GM18867 (cell line): ENCODE measurements around the gene C2orf92.
"Not testable (repeated sequence)": the region's sequence is repeated elsewhere in the genome, so short reads cannot be mapped to it uniquely, and the experiment has no call there.

ENCODE experiments used
- ATAC-seq: cut with Tn5 transposase; IDR thresholded peaks from one replicate; pipeline ENCODE4 v1.9.1; 2021; ENCODE audit warnings: mild to moderate bottlenecking, moderate library complexity; ENCODE audit not compliant: unreplicated experiment

Gene C2orf92

GRCh38 chr2:97688062-97688827, 18.7 kb downstream of the C2orf92 start:
- peak; percentile 72 for ATAC-seq

GRCh38 chr2:97691166-97691565, 21.7 kb downstream of the C2orf92 start:
- no peak for ATAC-seq

DNA sequence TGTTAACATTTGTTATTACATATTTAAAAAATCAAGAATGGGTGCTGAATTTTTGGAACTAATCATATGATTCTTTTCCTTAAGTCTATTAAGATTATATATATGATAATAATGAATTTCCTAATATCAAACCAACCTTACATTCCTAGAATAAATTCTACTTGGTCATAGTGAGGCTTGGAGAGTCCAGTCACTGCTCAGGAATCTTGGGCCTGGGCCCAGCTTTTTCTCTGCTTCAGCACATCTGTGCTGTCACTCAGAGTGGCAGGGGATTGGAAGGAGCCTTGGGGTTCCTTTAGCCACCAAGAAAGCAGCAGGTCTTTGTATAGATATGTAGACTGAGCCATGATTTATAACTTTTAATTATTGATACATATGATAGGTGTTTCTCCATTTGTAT, 24.0 kb downstream of the C2orf92 start:
- ATAC-seq: no peak

- no peak for ATAC-seq
Measured at GRCh38 chr2:97695744-97696143, 26.2 kb downstream of the C2orf92 start.

DNA sequence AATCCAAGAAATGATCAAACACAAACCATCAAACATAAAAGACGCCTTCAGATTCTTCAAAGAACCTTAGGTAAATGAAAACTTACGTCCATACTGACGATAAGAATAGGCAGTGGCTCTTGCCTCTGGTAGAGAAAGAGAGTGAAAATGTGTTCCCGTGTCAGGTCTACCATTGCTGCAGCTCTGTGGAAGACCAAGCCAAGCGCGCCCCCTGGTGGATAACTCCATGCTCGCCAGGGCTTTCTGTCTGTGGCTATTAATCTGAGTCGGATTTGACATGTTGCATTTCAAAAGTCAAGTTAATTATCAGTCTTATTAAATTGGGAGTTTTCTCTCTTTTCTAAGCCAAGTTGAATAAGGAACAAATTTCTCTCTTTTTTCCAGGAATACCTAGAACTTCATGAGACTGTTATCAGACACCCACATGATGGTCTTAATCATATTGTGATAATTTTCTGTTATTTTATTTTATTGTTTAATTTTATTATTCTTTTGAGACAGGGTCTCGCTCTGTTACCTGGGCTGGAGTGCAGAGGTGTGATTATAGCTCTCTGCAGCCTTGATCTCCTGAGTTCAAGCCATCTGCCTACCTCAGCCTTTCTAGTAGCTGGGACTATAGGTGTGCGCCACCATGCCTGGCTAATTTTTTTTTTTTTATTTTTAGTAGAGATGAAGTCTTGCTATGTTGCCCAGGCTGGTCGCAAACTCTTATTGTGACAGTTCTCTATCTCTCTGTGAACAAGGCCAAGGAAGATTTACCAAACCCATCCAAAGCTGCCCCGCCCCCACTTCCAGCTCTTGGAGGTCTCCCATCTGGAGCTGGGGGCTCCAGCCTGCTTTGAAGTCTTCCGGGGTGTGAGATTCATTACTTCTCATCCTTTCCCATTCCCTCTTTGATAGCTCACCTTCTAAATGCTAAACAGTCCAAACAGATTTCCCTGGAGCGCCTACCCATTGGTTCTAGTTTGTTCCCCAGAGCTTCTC, 28.0 kb downstream of the C2orf92 start:
- ATAC-seq: peak; percentile 70

DNA sequence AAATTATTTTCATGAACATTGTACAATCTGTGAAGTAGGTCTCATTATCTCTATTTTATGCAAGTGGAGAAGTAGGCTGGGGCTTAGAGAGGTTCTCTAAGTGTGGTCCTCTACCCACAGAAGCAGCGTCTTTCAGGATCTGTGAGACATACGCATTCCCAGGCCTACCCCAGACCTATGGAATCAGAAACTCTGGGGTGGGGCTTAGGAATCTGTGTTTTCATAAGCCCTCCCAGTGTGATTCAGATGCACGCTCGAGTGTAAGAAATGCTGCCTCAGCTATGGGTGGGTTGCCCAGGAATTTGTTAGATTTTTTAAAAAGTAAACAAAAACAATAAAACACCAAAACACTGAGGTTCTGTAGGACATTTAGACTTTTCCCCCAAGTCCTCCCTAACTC, 29.0 kb downstream of the C2orf92 start:
- ATAC-seq: no peak

GRCh38 chr2:97699765-97700444, 30.4 kb downstream of the C2orf92 start:
- peak; percentile 68 for ATAC-seq

- ATAC-seq: no peak
Measured at GRCh38 chr2:97701186-97701585, 31.7 kb downstream of the C2orf92 start.

- no peak for ATAC-seq
Measured at GRCh38 chr2:97701851-97702465, 32.4 kb downstream of the C2orf92 start.

DNA sequence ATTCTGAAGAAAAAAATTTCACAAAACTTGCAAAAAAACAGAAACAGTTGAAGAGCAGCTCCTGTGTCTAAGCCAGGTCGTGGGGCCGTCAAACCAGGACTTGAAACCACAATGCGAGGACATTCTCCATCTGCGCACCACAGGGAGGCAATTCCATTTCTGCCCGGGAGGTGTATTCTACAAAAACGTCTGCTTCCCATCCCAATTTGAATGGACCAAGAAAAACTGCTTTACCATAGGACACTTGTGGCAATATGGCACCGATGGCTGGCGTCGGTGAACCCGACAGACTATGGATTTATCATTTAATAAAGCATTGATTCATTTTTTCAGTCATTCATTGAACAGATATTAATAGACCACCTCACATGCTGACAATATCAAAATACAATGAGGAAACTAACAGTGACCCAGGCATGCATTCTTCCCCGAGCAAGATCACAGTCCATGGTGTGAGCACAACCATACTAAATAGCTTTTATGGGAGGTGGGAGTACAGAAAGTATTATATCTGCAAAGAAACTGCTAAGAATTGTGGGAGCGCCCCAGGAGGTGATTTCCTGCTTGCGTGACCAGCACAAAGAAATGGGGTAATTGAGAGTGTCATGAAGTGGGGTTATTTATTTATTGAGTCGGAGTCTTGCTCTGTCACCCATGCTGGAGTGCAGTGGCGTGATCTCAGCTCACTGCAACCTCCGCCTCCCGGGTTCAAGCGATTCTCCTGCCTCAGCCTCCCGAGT, 33.4 kb downstream of the C2orf92 start:
- no peak for ATAC-seq

DNA sequence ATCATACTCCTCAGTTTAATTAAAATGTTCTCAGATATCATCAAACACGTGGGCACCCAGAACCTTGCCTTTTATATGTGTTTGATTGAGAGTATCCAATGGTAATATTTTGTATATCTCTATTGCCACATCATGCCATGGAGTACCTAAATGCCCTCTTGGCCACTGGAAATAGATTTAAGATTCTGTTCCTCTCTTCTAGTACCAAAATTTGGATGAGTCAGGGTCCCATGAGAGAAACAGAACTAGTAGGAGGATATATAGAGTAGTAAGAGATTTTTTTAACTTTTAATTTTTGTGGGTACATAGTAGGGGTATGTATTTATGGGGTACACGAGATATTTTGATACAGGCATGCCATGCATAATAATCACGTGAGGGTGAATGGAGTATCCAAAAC, 34.2 kb downstream of the C2orf92 start:
- ATAC-seq: no peak

DNA sequence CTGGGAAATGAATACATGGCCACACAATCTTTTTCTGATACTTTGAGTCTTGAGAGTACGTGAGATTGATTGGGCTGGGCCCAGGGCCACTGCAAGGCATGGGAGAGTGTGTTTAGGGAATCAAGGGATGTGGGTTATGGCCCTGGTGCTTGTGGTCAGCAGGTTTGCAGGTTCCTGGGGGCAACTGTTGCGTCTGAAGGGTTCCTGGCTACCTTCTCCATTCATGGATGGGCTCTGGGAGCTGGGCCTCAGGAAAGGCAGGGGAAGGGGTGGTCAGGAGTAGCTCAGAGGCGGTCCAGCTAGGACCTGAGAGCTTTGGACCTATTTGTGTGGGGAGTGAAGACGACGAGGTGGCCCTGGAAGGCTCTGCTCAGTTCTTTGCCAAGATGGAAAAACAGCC, 35.5 kb downstream of the C2orf92 start:
- ATAC-seq: no peak

- no peak for ATAC-seq
Measured at GRCh38 chr2:97706112-97706511, 36.6 kb downstream of the C2orf92 start.

DNA sequence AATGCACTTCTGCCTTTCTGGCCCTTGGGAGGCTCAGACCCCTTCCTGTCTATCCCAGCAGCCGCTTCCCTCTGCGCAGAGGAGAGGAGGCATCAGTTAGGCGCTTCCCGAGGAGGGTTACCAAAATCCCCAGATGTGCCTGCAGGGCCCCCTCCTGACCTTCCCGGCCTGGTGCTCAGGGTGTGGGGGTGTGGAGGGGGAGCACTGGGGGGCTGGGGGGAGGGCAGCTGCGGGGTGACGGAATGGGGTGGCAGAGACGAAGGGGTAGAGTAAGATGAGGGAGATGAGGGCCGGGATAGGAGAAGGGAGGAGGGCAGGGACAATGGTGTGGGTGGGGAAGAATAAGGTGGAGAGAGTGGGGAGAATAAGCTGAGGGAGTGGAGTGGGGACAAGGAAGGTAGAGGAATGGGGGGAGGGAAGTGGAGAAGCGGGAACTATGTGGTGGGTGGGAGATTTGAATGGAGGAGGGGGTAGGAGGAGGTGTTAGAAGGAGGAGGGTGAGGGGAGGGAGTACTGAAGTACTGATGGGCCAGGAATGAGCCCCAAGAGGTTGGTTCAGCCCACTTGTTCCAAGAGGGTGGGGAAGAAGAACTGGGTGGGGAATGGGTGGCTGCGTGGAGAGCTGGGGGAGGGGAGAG, 37.3 kb downstream of the C2orf92 start:
- no peak for ATAC-seq

GRCh38 chr2:97707362-97708047, 38.0 kb downstream of the C2orf92 start:
- ATAC-seq: no peak

- ATAC-seq: no peak
Measured at GRCh38 chr2:97708048-97708380, 38.5 kb downstream of the C2orf92 start.

GRCh38 chr2:97708608-97709007, 39.1 kb downstream of the C2orf92 start:
- no peak for ATAC-seq

DNA sequence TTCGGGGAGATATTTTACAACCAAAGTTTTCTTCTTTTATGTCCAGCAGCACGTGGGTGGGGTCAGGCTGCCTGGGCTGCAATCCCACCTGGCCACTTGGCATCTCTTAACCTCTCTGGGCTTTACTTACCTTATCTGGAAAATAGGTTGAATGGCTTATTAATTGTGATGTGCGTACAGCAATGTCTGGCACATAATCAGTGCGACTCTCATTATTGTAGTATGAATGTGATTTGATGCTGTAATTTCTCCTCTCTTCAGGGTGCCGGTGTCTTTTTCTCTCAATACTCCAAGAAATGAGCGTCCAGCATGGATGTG, 41.8 kb downstream of the C2orf92 start:
- no peak for ATAC-seq

- not testable (repeated sequence) for ATAC-seq
Measured at GRCh38 chr2:97712175-97712574, 42.7 kb downstream of the C2orf92 start.
